Testis (tissue), 2 donors: Measurements from ENCODE around the gene CAMK2B.

ENCODE experiments used
- POLR2A ChIP-seq: fragments of 450-650 bp; IDR thresholded peaks from one replicate; pipeline ENCODE4 v1.6.1; 2017; ENCODE audit warnings: antibody characterized with exemption, mild to moderate bottlenecking, moderate library complexity
- TF ChIP-seq, protein P1 (sequence below), 3 experiments: fragments of 450-650 bp in 2 of 3; fragments of 200-600 bp in 1 of 3; sonication (generic) in 1 of 3; IDR thresholded peaks; one replicate each; pipeline ENCODE4 v1.5.1; 2016 to 2019; ENCODE audit warnings: antibody characterized with exemption in 3 of 3, mild to moderate bottlenecking in 2 of 3, moderate library complexity in 1 of 3

- TF ChIP-seq, protein P1, sequence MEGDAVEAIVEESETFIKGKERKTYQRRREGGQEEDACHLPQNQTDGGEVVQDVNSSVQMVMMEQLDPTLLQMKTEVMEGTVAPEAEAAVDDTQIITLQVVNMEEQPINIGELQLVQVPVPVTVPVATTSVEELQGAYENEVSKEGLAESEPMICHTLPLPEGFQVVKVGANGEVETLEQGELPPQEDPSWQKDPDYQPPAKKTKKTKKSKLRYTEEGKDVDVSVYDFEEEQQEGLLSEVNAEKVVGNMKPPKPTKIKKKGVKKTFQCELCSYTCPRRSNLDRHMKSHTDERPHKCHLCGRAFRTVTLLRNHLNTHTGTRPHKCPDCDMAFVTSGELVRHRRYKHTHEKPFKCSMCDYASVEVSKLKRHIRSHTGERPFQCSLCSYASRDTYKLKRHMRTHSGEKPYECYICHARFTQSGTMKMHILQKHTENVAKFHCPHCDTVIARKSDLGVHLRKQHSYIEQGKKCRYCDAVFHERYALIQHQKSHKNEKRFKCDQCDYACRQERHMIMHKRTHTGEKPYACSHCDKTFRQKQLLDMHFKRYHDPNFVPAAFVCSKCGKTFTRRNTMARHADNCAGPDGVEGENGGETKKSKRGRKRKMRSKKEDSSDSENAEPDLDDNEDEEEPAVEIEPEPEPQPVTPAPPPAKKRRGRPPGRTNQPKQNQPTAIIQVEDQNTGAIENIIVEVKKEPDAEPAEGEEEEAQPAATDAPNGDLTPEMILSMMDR (IDR thresholded peaks at IDR 0.05): no peak
- TF ChIP-seq POLR2A: no peak
These were observed 136.0 kb downstream of the CAMK2B start, which contains the start of gene GCK for GRCh38 chr7:44189286-44189992.
